GM18861 (cell line): ENCODE data around the gene FAM216A.

ENCODE experiments used
- ATAC-seq: cut with Tn5 transposase; IDR thresholded peaks from one replicate; pipeline ENCODE4 v1.9.1; 2021; ENCODE audit not compliant: unreplicated experiment

Gene FAM216A

DNA sequence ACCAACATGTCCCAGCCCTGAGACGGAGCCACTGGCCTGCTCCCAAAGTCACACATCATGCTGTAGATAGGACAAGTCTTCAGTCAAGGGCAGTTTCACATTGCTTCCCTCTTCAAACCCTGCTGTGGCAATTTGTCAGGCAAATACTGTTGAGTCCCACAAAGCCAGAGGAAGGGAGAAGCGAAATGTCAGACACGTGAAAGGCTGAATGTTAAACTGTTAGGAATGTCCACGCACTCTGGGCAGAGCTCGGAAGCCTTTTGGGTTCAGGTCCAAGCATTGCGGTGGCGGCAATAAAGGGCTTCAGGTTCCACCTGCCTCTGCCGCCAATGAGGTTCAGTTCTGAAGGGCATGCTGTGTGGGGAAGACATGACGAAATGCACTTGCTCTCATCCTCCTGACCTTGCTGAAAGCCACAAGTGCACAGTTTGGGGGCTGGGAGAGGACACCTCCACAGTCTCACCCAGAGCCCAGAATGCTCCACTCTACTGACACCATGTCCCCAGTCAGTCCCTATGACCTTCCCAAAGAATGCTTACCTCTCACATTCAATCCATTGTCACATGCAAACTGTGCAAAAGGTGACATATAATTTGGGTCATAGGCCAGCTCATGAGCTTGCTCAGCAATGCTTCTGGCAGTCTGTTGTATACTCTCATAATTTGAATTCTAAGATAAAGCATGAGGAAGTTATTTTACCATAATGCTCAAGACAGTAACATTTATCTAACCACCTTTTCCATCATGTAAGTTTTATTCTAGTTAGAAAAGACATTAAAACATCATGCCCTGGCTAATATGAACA lies 69.2 kb downstream of the FAM216A start:
- ATAC-seq, result no peak

DNA sequence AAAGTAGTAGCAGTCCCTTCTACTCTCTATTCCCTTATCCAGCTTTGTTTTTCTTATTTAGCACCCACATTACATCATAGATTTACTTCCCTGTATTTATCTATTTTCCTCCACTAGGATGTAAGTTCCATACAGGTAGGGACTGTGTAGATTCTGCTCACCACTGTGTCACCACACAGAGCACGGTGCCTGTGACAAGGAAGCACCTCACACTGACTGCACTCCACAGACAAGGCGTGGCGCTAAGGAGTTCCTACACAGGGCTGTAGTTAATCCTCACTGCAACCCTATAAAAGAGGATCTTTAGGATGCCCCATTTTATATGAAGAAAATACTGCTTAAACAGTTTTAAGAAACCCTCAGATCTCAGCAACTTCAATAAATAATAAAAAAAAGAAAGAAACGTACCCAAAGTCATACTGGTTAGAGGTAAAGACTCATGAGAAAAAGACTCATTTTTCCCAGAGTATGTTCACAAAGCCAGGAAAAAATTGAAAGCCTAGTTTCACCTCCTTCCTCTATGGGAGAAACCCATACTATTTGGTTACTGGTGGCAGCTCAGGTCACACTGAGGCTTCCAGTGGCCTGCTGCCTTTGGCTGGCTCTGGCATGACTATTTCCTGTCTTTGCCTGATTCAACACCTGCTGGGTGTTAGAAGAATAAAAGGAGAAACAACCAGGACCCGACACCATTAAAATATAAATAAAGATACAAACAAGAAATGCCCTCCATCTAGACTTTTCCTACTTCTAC lies 70.4 kb downstream of the FAM216A start:
- no peak for ATAC-seq
